ENCODE measurements around the gene QPCT. TPM values are rescaled to one million over a fixed set of nuclear protein-coding genes. Genes with fewer than 3 reads are reported as not detected.

Gene QPCT
- total RNA-seq, 1 donor from 2014 or later: 5.6 TPM

Other genes starting within 250 kb of the QPCT start
- 56.2 TPM for gene EIF2AK2, start 187.7 kb upstream of the QPCT start, total RNA-seq
- gene SULT6B1, start 156.0 kb upstream of the QPCT start, total RNA-seq: not detected
- gene CEBPZOS, start 148.1 kb upstream of the QPCT start, total RNA-seq: 40.2 TPM
- 45.6 TPM for gene CEBPZ, start 113.0 kb upstream of the QPCT start, total RNA-seq
- gene NDUFAF7, start 113.0 kb upstream of the QPCT start, total RNA-seq: 14.6 TPM
- 35.1 TPM for gene PRKD3, start 19.8 kb upstream of the QPCT start, total RNA-seq